GM12801 (cell line): Measurements from ENCODE around the gene ZC3HAV1L.

Experiments used
- TF ChIP-seq, protein P1 (sequence below): IDR thresholded peaks from one replicate; pipeline ENCODE4 v1.5.1; 2011; ENCODE audit warnings: control low read depth; ENCODE audit not compliant: insufficient read length; ENCODE audit errors: extremely low read depth

The ZC3HAV1L gene

GRCh38 chr7:139075871-139076686 lies 40.2 kb upstream of the ZC3HAV1L start:
- TF ChIP-seq, protein P1, sequence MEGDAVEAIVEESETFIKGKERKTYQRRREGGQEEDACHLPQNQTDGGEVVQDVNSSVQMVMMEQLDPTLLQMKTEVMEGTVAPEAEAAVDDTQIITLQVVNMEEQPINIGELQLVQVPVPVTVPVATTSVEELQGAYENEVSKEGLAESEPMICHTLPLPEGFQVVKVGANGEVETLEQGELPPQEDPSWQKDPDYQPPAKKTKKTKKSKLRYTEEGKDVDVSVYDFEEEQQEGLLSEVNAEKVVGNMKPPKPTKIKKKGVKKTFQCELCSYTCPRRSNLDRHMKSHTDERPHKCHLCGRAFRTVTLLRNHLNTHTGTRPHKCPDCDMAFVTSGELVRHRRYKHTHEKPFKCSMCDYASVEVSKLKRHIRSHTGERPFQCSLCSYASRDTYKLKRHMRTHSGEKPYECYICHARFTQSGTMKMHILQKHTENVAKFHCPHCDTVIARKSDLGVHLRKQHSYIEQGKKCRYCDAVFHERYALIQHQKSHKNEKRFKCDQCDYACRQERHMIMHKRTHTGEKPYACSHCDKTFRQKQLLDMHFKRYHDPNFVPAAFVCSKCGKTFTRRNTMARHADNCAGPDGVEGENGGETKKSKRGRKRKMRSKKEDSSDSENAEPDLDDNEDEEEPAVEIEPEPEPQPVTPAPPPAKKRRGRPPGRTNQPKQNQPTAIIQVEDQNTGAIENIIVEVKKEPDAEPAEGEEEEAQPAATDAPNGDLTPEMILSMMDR, result no peak

DNA sequence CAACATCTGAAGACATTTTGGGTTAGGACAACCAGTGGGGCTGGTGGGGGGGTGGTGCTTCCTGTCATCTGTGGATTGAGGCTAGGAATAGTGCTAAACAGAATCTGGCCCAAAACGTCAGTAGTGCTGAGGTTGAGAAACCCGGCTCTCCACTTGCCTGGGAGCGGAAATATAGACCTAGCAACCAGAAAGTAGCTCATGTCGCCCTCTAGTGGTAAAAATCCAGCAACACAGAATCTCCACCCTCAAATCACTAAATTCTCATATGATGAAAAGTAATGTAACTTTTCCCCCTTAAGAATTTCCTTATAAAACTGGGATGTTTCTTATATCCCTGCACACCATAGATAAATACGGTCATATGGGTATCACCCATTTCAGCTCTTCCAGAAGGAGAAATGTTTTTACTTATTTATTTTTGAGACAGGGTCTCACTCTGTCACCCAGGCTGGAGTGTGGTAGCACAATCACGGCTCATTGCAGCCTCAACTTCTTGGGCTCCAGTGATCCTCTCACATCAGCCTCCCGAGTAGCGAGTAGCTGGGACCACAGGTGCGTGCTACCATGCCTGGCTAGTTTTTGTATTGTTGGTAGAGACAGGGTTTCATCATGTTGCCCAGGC lies 39.3 kb upstream of the ZC3HAV1L start:
- TF ChIP-seq, protein P1, result peak; percentile 3

DNA sequence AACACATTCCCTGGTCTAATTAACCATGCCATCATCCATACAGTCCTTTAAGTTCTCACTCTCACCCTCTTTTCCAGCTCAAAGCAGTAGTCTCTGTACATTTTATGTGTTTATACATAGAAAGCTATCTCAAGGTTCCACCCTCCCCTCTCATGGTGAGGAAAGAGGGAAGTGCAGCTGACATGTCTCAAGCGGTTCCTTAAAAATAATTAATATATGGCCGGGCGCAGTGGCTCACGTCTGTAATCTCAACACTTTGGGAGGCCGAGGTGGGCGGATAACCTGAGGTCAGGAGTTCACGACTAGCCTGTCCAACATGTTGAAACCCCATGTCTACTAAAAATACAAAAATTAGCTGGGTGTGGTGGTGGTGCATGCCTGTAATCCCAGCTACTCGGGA lies 37.0 kb upstream of the ZC3HAV1L start:
- TF ChIP-seq, protein P1, result no peak

DNA sequence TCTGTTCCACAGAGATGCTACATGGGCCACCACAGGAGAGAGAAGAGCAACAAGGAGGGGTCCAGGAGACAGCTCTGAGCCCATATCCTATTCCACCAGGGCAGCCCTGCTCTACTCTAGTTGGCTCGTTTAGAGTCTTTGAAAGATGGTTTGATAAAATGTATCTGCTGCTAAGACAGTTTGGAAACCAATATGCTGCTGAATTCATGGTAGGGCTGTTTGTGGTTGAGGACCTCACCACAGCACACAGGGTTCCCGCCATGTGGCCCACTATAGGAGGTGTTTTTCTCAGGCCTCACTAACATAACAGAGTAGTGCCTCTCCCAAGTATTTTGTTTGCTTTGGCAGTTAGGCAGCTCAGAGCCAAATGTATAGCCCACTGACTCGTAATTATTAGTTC lies 35.8 kb upstream of the ZC3HAV1L start:
- TF ChIP-seq, protein P1, result no peak

DNA sequence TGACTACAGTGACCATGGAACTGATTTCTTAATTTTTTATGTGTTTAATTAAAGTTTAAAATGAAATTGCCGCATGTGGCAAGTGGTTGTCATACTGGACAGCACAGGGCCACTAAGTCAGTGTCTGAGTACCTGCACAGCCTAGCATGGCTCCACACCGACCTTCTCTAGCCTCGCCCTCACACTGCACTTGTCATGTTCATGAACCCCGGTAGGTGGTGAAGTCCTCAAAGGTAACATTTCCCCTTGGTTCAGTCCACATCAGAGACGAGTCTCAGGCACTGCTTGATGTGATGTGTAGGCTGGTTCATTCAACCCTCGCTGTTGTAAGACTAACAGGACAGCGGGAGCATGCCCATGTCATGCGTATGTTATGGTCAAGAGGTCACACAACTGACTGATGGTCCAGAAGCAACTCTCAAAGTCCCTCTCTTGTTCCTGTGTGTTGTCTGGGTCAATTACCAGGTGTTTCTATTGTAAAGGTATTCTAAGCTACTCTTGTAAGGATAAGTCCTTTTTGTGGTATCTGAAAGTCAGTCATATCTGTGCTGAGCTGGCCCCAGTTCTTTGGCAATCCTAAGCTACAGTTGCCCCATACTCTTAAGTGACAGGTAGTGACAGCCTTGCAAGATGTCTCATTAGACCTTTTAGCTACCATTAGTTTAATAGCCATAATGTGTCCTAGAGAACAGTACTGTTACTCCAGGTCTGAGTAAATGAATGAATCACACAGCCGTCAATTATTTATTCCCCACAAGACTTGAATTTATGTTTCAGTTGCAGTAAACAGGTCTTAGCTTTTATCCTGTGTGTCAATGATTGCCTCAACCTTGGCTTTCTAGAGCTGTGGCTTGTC lies 32.9 kb upstream of the ZC3HAV1L start:
- TF ChIP-seq, protein P1, result no peak

DNA sequence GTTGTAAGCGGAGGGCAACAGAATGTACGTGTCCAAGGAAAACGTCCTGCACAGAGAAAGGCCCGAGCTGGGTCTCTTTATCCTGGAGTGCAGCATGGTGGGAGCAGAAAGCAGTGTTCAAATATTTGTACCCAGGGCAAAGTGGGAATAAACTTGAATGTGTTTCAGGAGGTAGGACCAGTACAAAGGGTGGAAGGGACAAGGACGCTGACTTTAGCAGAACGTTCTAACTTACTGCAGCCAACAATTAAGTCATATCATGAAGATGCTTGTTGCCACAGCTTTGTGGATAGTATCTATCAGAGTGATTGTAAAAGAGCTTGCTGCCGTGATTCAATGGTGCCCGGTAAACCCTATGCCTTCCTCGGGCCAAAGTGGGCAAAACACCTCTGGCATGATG lies 30.5 kb upstream of the ZC3HAV1L start:
- TF ChIP-seq, protein P1, result no peak

DNA sequence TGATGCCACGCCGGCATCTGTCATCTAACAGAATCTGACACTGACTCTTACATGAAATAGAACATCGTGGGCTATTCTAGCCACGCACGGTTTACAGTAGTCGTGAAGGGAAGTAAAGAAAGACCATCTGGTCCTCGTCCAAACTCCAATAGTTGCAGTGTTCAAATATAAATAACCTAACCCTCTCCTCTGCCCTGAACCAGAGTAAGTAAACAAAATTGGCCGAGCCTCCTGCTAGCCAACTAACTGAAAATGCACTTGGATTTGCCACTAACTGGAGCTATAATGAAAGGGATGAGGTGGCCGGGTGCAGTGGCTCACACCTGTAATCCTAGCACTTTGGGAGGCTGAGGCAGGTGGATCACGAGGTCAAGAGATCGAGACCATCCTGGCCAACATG lies 29.5 kb upstream of the ZC3HAV1L start:
- TF ChIP-seq, protein P1, result no peak
